ENCODE measurements around the gene SOX6.

Gene SOX6

GRCh38 chr11:16312233-16312765 lies 44.0 kb downstream of the SOX6 start:
- no peak for DNase-seq

DNA sequence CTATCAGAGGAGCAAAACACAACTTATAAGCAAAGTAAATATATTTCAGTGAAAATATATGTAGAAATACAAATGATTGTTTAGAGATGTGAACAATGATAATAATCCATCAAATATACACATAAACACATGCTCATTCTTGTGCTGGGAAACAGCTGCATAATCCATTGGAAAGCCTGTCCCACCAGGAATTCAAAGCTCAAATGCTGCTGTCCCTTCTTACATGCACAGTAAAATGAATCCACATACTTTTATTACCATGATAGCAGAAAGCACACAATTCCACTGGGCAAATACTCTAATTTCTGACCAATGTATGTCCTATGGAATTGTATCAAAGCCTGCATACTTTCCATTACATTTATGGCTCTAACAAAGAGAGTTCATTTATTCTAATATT lies 44.5 kb downstream of the SOX6 start:
- DNase-seq, result no peak

GRCh38 chr11:16310943-16311342 lies 45.4 kb downstream of the SOX6 start:
- no peak for DNase-seq

- no peak for DNase-seq
Observed at GRCh38 chr11:16309226-16309625, 47.1 kb downstream of the SOX6 start.

DNA sequence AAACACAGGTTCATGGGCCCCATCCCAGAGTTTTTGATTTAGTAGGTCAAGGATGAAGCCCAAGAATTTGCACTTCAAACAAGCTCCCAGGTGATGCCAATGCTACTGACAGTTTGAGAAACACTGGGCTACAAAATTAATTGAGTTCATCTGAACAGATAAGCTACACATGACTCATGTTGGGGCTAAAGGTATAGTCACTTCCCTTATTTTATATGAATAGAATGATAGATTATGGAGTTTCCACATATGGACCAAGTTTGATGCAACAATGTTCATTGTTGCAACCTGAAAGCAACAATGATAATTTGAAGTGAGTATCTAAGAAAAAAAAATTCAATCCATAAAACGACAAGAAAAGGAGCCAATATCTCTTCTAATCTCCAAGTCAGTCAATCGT lies 54.9 kb downstream of the SOX6 start:
- no peak for DNase-seq

DNA sequence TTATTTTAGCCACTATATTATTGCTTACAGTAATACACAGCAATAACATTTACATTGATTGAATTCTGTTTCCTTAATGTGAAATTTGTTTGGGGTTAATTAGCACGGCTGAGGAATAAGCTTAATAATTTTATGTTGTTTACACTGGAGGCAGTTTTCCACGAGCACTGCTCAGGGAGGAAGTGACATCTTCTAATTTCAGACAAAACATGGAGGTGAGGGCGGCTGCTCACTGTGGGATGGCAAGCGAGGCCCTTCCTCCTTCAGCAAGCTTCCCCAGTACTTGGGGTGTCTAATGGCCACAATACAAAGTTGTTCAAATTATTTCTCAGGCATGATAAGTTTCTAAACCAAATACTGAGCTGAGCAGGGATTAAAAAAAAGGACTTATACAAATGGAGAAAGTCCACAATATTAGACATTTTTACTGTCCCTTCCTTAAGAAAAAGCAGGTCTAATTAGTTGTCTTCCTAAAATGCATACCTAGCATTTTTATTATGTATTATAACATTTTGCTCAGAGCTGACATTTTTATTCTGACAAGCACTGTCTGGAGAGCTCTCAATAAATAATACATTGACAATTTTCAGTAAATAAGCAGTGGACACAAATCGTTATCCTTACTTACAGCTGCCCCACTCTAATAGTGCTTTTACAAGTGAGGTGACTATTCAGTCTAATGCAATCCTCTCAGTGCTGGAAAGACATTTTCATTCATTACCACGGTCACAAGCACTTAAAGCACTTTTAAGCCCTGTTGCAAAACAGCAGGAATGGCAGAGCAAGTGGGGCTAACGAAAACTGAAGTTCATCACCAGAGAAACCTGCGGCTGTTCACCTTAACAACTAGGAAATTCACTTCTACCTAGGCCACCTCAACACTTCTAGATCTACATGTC lies 56.2 kb downstream of the SOX6 start:
- no peak for DNase-seq

GRCh38 chr11:16299390-16299789 lies 57.0 kb downstream of the SOX6 start:
- DNase-seq, result no peak

DNA sequence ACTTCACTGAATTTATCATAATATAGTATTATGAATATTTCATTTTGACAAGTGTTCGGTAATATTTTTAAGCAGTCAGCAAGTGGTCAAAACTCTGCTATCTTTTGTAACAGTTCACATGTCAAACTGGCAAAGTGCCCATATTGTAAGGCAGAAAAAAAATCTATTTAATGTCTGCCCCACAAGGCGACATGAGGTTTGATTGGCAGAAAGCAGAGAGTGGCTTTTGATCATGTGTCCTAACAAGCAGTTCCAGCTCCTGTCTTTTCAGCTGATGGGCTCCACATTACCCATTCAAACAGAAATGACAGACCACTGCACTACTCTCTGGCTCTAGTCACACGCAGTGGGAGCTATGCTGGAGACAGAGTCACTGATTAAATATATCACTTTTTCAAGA lies 59.0 kb downstream of the SOX6 start:
- DNase-seq, result no peak

- DNase-seq, result no peak
Observed at GRCh38 chr11:16296273-16296672, 60.1 kb downstream of the SOX6 start.

DNA sequence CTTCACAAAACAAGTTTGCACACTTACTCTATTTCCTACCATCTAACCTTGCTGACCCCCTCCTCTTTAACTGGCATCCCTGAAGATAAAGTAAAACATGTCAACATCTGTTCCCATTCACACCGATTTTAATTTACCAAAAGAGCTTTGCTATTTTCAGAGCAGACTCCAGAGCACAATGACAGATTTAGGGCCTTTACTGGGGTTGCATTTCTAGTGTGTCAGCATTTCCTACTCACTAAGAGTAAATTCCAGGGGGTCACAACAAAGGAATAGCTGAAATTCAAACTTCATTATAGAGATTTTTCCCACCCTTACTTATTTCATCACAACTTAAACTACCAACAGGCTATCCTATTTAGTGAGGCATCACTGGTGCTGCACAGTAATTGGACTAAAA lies 60.8 kb downstream of the SOX6 start:
- DNase-seq, result no peak

DNA sequence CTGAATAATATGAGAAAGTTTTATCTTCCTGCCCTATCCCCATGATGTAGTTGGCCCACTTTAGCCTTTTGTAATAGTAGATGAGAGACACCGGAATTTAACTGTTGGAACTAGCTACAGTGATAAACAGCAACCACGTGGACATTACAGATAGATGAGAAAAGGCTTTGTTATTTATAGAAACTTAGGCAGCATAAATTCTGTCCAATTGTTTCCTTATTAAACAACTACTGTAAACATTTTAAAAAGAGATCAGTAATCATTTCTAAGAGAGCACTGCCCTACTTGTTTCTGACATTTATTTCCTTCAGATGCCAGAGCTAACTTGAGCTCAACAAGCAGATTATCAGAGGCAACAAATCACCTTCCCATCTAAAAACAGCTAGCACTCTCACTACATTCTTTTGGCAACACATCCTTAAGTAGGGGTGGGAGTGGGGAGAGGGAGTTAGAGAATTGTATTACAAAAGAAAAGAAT lies 63.1 kb downstream of the SOX6 start:
- no peak for DNase-seq

GRCh38 chr11:16292167-16292859 lies 64.0 kb downstream of the SOX6 start:
- DNase-seq, result no peak

DNA sequence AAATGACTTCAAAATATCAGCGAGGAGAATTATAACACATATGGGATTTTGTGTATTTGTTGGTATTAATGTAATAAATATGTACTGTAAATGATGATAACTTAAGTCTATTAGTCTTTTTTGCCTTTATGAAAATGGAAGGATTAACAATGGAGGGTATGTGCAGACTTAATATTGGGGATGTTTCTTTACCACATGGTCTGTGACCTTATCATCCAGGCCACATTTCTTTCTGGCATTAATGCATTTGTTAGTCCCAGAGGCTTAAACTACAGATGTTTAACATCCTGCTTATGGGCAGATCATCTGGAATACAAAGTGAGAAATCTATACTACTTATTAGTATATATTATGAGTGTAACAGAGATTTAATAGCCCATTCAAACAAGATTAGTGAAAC lies 64.6 kb downstream of the SOX6 start:
- DNase-seq, result no peak

DNA sequence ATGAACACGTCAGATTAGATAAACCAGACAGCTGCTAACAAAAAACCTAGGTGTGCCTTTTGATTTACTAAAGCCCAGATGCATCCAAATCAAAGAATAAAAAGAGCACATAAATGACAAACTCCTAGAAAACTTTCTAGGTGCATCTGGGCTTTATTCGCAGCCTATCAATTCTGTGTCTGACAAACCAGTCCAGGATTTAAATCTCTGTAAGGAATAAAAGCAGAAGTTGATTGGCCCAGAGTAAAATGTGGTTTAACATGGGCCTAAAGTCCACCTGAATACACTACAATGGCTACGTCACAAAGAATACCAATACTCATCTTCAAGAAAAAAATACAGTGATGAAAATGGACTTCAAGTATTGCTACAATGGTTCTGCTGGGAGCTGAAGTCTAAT lies 66.8 kb downstream of the SOX6 start:
- DNase-seq, result no peak

- DNase-seq, result no peak
Observed at GRCh38 chr11:16287630-16288280, 68.6 kb downstream of the SOX6 start.

GRCh38 chr11:16286095-16286494 lies 70.3 kb downstream of the SOX6 start:
- no peak for DNase-seq

GRCh38 chr11:16280256-16280682 lies 76.1 kb downstream of the SOX6 start:
- no peak for DNase-seq

GRCh38 chr11:16279524-16279923 lies 76.8 kb downstream of the SOX6 start:
- no peak for DNase-seq

DNA sequence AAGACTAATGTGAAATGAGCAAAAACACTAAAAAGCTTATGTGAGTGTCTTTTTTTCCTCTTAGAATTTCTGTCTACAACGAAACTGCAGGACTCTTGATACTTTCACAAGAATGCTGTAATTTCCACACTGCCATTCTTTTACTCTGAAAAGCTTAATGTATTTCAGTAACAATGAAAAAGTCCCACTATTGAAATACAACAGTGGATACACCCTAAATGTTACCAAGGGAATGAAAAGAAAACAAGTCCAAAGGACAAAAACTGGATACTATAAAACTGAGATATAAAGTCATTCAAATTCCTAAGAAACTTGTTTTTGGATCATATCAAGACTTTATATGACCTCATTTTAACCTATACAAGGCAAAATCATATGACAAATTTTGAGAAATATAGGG lies 77.4 kb downstream of the SOX6 start:
- DNase-seq, result no peak

- no peak for DNase-seq
Observed at GRCh38 chr11:16278273-16278672, 78.1 kb downstream of the SOX6 start.

DNA sequence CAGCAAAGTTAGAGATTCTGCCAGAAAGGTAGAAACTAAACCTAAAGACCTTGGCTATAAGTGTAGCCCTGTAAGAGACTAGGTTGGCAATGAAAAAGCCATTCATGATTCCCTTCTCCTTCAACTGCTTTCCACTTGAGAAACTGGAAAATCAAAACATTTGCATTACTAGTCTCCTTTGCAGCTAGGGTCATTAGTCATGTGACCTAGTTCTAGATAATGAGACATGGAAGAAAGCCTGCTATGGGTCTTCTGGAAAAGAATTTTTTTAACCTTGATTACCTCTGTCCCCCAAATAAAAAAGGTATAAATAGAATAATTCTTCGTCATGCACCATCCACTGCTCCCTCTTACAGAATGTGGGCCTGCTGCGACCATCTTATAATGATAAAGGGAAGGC lies 80.1 kb downstream of the SOX6 start:
- no peak for DNase-seq

- DNase-seq, result no peak
Observed at GRCh38 chr11:16271258-16271657, 85.1 kb downstream of the SOX6 start.

- DNase-seq, result no peak
Observed at GRCh38 chr11:16266021-16266420, 90.3 kb downstream of the SOX6 start.
